Islet precursor cell (in vitro differentiated cells): ENCODE measurements around the gene NEURL2.
"Not testable (repeated sequence)": the region's sequence is repeated elsewhere in the genome, so short reads cannot be mapped to it uniquely, and the experiment has no call there.

Experiments used
- DNase-seq: peaks from one replicate; pipeline ENCODE4 v3.0.0-alpha.2; 2018

Gene NEURL2

GRCh38 chr20:45890985-45891983, at the start of gene NEURL2, which contains the start of gene CTSA:
NEURL2 (minus strand) TSS chr20:45891208; CDS start chr20:45890991, 217 bp downstream.
CTSA (plus strand) TSS chr20:45891335; CDS start chr20:45891569, 234 bp downstream.
- DNase-seq: peak; percentile 93

GRCh38 chr20:45940469-45940868, 49.5 kb upstream of the NEURL2 start:
- DNase-seq: no peak

- no peak for DNase-seq
These were observed 49.0 kb upstream of the NEURL2 start for GRCh38 chr20:45940053-45940452.

GRCh38 chr20:45938727-45939438, 47.9 kb upstream of the NEURL2 start:
- peak; percentile 82 for DNase-seq

GRCh38 chr20:45937765-45938164, 46.8 kb upstream of the NEURL2 start:
- no peak for DNase-seq

GRCh38 chr20:45935416-45936046, 44.5 kb upstream of the NEURL2 start:
- DNase-seq: no peak

- DNase-seq: peak; percentile 97
These were observed 43.8 kb upstream of the NEURL2 start, which contains the start of gene PCIF1 for GRCh38 chr20:45934586-45935415. PCIF1 (plus strand) TSS chr20:45934683; CDS start chr20:45939000, 4,317 bp downstream.

- no peak for DNase-seq
These were observed 43.1 kb upstream of the NEURL2 start for GRCh38 chr20:45934046-45934585.

- peak; percentile 90 for DNase-seq
These were observed 42.4 kb upstream of the NEURL2 start for GRCh38 chr20:45933266-45934045.

- not testable (repeated sequence) for DNase-seq
These were observed 40.7 kb upstream of the NEURL2 start for GRCh38 chr20:45931680-45932079.

GRCh38 chr20:45927071-45927878, 36.3 kb upstream of the NEURL2 start:
- DNase-seq: no peak

- DNase-seq: no peak
These were observed 35.7 kb upstream of the NEURL2 start for GRCh38 chr20:45926731-45927070.

GRCh38 chr20:45925821-45926506, 35.0 kb upstream of the NEURL2 start:
- no peak for DNase-seq

GRCh38 chr20:45924391-45925261, 33.6 kb upstream of the NEURL2 start:
- DNase-seq: no peak

- DNase-seq: no peak
These were observed 30.6 kb upstream of the NEURL2 start for GRCh38 chr20:45921337-45922189.

- DNase-seq: no peak
These were observed 29.7 kb upstream of the NEURL2 start for GRCh38 chr20:45920462-45921336.
